GM18951 (cell line): ENCODE results near the gene RHBDF2.

Experiments
- POLR2A ChIP-seq: IDR thresholded peaks from 4 replicates; pipeline ENCODE4 v1.6.1; 2011; ENCODE audit warnings: mild to moderate bottlenecking; ENCODE audit not compliant: insufficient read length, insufficient read depth; ENCODE audit errors: extremely low read depth
- in situ Hi-C: fragments of 300-500 bp; cut with MboI; formaldehyde crosslinking; loops from one replicate; pipeline ENCODE4 v1.12.0; 2022; ENCODE audit warnings: low sequenced_read_pairs, mixed read lengths, inconsistent platforms; ENCODE audit not compliant: unreplicated experiment

Gene RHBDF2

DNA sequence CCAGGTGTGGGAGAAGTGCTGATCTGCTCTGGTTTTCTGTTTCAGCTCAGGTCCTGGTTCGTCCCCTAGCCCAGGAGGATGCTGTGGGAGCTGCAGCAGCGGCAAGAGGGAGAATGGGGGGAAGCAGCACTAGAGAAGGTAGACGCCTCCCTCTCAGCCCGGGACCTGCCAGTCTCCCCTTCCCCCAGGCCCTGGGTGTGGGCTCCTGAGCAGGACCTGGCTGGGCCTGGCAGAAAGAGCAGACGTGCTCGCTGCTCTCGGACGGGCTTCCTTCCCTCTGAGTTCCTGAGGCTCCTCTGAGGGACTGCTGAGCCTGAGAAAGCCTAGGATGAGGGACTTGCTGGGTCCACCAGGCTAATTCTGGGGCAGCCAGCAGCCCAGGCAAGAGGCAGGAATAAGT, 41.8 kb upstream of the RHBDF2 start:
- in situ Hi-C loops = no loop called here
- TF ChIP-seq POLR2A = no peak

DNA sequence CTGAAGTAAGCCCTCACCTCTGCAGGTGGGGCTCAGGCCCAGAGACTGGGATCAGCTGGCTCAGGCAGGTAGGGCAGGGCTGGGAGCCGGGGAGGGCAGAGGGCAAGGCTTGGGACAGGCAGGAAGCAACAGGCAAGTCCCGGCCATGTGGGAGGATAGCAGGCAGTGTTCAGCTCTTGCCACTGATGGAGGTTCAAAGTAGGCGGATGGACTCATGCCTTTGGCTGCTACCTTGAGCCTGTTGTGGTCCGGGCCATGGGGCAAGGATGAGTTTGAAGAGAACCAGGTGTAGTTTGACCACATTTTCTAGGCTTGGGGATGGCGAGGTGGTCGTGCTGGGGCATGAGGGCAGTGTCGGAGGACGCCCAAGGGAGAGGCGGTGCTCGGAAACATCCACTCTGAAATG, 41.3 kb upstream of the RHBDF2 start:
- TF ChIP-seq POLR2A = no peak
- in situ Hi-C loops = no loop called here

DNA sequence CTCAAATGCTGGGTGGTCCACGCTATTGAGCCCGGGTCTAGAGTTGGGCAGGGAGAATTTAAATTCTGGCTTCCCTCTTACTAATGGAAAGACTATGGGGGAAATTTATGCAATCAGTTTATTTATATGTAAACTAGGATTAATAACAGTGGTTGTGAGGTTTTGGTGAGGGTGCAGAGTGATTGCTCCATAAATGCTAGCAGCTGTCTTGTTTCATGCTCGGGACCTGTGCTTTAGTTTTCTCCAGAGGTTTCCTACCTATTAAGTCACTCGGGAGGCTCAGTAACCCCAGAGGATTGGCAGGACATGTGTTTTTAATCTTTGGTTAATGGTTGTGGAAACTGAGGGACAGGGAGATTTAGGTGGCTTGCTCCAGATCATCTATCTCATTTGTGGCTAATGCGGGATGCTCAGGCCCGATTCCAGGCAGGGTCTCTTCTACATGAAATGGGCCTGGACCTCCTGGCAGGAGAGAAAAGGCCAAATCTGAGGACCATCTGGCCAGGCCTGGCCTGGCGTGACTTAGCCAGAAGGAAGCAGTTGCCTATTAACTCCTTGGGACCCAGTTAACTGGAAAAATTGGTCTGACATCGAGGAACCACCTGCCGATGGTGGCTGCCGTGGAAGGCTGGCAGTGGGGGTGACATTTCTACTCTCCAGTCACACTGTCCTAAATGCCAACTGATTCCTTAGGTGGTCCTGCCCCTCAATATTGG, 40.7 kb upstream of the RHBDF2 start:
- TF ChIP-seq POLR2A = no peak
- in situ Hi-C loops = no loop called here

DNA sequence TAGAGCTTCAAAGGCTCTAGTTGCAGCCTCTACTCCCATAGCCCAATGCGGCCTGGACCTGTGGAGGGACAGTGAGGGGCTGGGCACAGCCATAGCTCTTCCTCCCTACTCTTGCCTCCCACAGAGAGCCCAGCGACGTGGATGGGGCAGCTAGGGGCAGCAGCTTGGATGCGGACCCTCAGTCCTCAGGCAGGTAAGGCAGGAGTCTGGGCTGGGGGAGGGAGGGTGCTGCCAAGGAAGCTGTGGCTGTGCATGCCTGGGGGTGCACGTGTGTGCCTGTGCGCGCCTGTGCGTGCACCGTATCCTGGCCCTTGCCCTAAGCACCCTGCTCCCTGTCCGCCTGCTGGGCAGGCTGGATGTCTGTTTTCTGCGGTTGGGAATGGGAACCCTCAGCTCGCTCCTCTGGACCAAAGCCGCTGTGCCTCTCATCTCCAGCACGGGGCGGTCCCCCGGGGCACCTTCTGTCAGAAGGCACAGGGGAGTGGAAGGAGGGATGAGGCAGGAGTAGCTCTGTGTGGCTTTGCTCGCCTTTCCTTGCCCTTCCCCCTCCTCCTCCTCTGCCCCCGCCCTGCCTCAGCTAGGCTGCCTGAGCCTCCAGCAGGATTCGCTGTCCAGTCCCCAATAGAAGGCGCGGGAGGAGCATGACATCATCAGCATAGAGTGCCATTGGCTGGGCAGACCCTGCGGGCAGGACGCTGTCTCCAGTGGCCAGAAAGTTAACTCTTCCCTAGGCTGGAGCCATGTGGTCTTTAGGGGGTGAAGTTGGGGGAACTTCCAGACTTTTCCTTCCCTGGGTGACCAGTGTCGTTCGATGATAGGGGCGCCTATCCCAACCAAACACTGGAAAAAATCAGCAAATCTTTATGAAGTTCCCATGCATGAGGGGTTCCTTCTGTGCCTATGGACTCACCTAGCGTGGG, 39.4 kb upstream of the RHBDF2 start:
- TF ChIP-seq POLR2A = no peak
- in situ Hi-C loops = no loop called here

DNA sequence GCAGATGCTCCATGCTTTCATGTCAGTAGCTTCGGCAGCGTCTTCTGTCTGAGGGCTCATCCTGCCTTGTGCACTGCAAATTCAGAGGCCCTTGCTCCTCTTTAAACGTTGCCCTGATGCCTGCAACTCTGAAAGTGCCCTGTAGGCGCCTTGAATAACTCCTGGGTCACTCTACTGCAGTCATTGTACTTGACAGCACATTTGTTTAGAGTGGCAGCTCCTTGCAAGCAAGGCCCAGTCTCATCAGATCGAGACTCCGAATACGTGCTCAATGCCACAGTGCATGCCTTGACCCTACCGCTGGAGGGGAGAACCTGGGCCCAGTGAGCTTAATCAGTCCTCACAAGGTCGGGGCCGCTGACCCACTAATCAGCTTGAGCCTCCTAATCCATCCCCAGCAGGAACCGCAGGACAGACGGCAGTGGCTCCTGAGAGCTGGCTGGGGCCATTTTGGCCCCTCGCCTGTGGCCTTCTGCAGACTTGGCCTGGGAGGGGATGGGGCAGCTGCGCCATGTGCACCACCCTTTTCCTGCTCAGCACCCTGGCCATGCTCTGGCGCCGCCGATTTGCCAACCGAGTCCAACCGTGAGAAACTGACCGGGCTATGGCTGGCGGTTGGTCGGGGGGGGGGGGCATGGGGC, 38.5 kb upstream of the RHBDF2 start, which contains the start of gene PRCD:
TSS of gene PRCD (plus strand) at position 414 of the 641 bp plus-strand sequence. CDS start at position 512, 98 bp downstream.
- in situ Hi-C loops = no loop called here
- TF ChIP-seq POLR2A = no peak

DNA sequence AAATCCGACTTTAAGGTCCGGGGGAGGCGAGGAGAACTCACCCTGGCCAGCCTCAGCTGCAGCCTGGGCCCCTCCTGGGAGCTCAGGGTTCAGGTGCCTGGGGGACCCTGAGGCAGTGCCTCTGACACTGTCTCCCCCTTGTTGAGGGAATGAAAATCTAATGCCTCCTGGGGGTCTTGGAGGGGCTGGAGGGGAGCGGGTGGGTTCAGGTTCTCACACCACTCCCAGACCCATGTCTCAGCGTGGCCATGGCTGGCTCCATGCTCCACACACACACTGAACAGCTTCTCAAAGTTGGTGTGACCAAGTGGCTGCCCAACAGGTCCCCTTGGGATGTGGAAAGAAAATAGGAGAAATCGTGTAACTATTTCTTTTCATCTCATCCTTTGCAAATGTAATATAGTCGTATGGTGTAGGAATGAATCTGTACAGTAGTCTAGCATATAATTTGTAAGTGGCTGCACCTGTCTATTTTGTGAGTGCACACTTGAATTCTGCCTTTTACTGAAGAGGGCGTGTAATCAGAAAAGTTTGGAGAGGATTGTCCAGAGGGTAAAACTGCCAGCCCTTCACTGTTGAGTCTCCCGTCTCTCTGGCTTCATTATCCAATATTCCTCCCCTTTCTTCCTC, 37.8 kb upstream of the RHBDF2 start:
- in situ Hi-C loops = no loop called here
- no peak for TF ChIP-seq POLR2A

DNA sequence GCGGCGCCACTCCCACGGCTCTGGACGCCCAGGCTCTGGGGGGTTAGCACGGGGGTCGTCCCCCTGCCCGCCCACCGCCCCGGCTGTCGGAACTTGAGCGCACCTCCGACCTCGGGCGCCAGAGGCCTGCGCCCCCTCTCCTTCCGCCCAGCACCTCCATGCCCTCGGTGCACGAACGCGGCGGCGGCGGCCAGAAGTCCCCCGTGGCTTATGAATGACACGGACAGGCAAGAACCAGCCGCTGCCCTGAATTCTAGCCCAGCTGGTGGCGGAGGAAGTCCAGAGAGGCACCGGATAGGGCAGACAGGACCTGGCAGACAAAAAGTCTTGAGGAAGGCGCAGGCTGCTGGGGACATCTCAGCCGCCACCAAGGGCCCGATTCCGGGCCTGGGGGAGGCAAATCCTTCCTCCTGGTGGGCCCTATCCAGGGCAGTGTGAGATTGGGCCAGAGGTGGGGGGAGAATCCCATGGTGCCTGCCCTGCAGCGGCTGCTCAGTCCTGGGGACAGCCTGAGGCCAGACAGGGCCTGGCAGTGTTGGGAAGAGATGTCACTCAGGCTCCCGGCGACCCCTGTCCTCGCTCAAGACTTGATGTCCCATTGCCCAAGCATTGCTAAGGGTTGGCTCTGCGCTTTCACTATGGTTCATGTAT, 37.2 kb upstream of the RHBDF2 start:
- in situ Hi-C loops = no loop called here

DNA sequence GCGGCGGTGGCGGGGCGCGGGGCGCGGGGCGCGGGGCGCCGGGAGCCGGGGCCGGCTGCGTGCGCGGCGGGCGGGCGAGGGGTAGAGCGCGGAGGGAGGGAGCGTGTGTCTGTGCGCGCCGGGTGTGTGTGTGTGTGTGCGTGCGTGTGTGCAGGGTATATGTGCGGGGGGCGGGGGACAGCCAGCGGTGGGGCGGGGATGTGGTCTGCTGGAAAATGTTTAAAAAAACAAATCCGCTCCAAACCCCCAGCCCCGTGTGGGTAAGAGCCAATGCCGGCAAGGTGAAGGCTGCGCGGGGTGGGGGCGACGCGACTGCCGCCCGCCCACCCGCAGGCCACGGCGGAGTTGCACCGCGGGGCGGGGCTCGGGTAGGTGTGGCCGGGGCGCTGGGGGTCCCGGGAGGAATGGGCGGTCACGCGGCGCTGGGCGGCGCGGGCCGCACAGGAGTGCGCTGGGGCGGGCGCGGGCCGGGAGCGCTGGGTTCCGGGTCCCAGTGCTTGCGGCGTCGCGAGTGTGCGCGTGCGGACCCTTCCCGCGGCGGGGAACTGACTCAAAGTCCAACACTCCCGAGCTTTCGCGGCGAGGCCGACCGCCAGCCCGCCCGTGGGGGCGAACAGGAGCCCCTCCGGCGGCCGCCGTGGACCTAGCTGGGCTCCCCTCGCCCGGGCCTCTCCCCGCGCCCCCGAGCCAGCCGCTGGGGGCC, 36.5 kb upstream of the RHBDF2 start, which contains the start of gene CYGB:
TSS of gene CYGB (minus strand) at position 132 of the 703 bp plus-strand sequence. CDS start 167 bp downstream, outside the sequence.
- TF ChIP-seq POLR2A = no peak
- in situ Hi-C loops = no loop called here

More for the DNA sequence above, 37.2 kb upstream of the RHBDF2 start:
- TF ChIP-seq POLR2A = no peak

DNA sequence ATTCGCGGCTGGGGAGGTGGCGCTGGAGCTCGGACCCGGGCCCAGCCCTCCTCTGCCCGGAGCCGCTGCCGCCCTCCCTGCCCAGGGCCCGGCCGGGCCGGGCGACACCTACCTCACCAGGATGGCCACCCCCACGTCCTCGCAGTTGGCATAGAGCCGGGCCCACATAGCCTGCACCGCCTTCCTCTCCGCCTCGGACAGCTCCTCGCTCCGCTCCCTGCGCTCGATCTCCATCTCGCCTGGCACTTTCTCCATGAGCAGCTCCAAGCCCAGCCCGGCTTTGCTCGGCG, 36.0 kb upstream of the RHBDF2 start:
- in situ Hi-C loops = no loop called here
- no peak for TF ChIP-seq POLR2A

DNA sequence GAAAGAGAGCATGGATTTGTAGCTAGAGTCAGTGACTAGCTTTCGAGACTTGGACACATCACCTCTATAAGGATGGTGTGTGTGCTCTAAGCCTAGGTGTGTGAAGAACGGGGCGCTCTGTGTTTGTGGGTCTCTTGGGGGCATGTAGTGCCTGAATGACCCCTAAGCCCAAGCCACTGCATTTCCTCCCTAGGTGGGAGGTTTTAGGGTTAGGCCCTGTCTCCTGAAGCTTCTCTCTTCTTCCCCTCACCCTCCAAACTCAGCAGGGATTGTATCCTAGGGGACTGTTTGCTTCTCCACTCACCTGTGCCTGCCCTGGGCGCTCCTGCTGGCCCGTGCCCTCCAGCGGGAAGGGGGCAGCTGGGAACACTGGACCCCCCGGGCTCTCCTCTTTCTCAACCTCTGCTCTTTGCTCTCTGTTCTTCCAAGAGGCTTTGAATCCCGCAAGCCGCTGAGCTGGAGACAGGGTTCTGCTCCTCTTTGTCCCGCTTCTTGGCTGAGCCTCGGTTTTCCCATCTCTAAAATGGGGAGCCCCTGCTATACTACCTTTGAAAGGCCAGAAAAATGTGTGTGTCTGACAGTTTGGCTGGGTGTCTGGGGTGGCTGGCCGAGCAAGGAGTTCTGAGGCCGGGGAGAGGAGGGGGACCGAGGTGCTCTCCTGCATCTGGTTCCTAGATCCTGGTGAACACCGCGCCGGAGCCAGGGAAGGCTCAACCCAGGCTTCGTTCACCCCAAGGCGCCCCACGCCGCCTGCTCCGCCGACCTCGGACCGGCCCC, 35.5 kb upstream of the RHBDF2 start:
- TF ChIP-seq POLR2A = no peak
- in situ Hi-C loops = no loop called here

DNA sequence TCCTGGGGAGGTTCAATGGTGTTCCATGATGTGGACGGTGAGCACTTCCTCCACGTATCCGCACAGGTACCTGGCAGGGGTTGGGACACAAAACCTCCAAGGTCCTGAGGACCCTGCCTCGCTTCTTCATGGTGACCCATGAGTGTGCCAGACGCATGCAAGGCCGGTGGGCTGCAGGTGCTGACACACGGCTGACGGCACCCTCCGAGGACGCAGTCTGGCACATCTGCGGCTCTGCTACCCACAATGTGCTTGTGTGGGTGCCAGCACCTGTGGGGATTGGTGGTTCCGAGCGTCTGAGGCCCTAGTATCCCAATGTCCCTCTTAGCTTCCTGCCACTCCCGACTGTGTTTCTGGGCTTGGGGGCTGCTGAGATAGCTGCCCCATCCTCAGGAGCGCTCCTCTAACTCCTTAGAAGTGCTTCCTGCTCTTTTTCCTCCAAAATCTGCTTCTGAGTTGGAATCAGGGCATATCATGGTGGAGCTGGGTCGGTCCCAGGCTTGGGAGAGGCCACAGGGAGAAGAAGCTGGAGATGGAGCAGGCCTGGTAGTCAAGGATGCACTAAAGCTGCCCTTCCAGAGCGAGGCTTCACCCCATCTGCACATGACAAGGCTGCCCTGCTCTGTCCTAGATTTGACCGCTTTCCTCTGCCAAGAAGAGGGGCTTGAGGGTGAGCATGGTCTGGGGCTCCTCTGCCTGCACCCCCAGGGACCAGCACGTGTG, 34.7 kb upstream of the RHBDF2 start:
- no peak for TF ChIP-seq POLR2A
- in situ Hi-C loops = no loop called here
